ENCODE results near the gene MEP1A.

MEP1A gene

DNA sequence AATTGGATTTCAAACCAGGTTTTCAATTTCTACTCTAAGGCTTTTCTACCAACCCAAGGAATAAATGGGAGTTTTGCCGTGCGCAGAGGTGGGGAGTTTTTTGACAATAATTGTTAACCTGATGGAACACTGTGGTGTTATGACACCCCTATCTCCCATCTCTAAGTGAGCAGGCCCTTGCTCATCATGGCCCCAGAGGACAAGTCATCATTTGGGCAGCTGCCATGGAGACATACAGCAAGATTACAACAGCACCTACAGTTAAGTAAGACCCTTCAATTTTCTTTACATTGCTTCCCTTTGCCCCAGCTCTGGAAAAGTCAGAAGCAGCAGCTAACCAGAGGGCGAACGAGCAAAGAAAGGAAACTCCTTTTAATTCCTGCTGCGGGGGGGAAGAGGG, 74.2 kb downstream of the MEP1A start:
- H3K27me3 ChIP-seq (ENCODE audit: control insufficient read depth, insufficient read depth, low read length) = no peaks in the 10 kb centered on the region
- no peaks in the 10 kb centered on the region for H3K4me1 ChIP-seq (ENCODE audit: control insufficient read depth, insufficient read depth, low read length)
- no peak overlapping the region for H3K9ac ChIP-seq (ENCODE audit: low read length)
- H3K9me3 ChIP-seq (ENCODE audit: control insufficient read depth, insufficient read depth, low read depth, low read length) = no peaks in the 10 kb centered on the region
- H3K4me3 ChIP-seq (ENCODE audit: low read depth, low read length) = no peak overlapping the region
- no peaks in the 10 kb centered on the region for H3K36me3 ChIP-seq (ENCODE audit: control insufficient read depth, insufficient read depth, low read length)
- H3K27ac ChIP-seq (ENCODE audit: low read depth, low read length) = no peak overlapping the region

DNA sequence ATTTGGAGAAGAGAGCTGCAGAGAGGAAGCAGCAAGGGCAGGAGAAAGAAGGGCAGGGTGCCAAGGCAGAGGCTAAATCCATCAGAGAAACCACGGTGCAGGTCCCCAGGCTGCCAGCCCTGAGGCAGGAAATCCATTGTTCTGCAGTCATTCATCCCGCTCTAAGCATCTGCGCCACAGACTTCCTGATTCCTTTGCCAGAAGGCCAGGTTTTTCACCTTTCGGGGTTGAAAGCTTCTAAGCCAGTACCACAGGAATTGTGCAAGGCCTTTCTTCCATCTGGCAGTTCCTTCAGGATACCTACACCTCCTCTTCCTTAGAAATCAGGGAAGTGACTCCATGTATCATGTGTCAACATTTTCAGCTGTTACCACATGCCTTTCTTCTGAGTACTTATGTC, 82.9 kb downstream of the MEP1A start:
- Histone ChIP-seq H3K36me3 (ENCODE audit: control insufficient read depth, insufficient read depth, low read length) (no peaks in the 10 kb centered on the region), H3K27ac (ENCODE audit: low read depth, low read length) (no peak overlapping the region), H3K9ac (ENCODE audit: low read length) (no peak overlapping the region), H3K9me3 (ENCODE audit: control insufficient read depth, insufficient read depth, low read depth, low read length) (no peaks in the 10 kb centered on the region), H3K4me3 (ENCODE audit: low read depth, low read length) (no peak overlapping the region), H3K4me1 (ENCODE audit: control insufficient read depth, insufficient read depth, low read length) (peaks cover 8% of the 10 kb centered on the region; the same call in 1 of the 2 replicates), H3K27me3 (ENCODE audit: control insufficient read depth, insufficient read depth, low read length) (no peaks in the 10 kb centered on the region; the same call in 1 of the 2 replicates)

DNA sequence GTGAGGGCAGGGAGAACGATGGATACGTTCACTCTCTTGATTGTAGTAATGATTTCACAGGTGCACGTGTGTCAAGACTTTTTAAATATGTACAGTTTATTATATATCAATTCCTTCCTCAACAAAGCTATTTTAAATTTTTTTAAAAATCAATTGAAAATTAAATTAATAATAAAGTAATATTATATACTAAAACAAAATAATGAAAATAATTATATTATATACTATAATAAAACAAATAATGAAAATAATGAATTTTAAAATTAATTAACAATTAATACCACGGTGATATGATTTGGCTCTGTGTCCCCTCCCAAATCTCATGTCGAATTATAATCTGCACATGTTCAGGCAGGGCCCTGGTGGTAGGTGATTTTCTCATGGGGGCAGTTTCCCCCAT, 85.8 kb downstream of the MEP1A start:
- Histone ChIP-seq H3K9ac (ENCODE audit: low read length) (no peak overlapping the region), H3K4me1 (ENCODE audit: control insufficient read depth, insufficient read depth, low read length) (peaks cover 8% of the 10 kb centered on the region; the same call in 1 of the 2 replicates), H3K27me3 (ENCODE audit: control insufficient read depth, insufficient read depth, low read length) (no peaks in the 10 kb centered on the region), H3K36me3 (ENCODE audit: control insufficient read depth, insufficient read depth, low read length) (no peaks in the 10 kb centered on the region), H3K4me3 (ENCODE audit: low read depth, low read length) (no peak overlapping the region), H3K27ac (ENCODE audit: low read depth, low read length) (no peak overlapping the region), H3K9me3 (ENCODE audit: control insufficient read depth, insufficient read depth, low read depth, low read length) (no peaks in the 10 kb centered on the region)

DNA sequence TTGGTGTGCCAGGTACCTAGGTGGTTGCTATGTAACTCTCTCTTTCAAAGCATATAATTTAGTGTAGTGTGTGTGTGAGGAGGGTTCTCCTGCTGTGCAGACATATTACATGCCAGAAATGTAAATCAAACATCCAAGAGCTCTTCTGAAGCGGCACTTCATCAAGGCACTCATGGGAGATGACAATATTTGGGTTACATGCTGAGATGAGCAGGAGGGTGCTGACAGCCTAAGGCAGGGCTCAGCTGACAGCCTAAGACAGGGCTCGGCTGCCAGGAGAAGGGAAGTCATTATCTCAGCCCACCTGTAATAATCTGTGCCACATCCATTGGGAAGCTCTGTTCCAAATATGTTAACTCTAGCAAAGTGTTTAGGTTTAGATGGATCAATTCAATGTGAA, 89.5 kb downstream of the MEP1A start:
- Histone ChIP-seq H3K27ac (ENCODE audit: low read depth, low read length) (no peak overlapping the region), H3K36me3 (ENCODE audit: control insufficient read depth, insufficient read depth, low read length) (no peaks in the 10 kb centered on the region), H3K4me1 (ENCODE audit: control insufficient read depth, insufficient read depth, low read length) (no peaks in the 10 kb centered on the region), H3K4me3 (ENCODE audit: low read depth, low read length) (no peak overlapping the region), H3K27me3 (ENCODE audit: control insufficient read depth, insufficient read depth, low read length) (no peaks in the 10 kb centered on the region), H3K9ac (ENCODE audit: low read length) (no peak overlapping the region), H3K9me3 (ENCODE audit: control insufficient read depth, insufficient read depth, low read depth, low read length) (no peaks in the 10 kb centered on the region)

DNA sequence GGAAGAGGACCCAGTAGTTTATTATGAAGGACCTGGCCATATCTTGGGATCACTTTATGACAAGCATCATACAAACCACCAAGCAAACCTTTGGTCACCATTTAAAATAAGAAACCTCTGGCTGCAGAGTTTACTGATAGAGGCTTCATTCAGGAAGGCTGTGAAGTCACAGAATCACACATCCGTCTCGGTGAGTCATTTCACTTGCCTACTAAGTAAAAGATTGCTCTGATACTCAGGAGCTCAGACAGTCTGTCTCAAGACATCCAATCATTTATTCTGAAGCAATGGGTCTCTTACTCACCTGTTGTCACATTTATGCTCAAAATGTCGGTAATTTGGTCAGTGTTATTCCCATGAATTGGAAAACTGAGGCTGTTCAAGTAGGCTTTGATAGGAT, 94.8 kb downstream of the MEP1A start:
- Histone ChIP-seq H3K9ac (ENCODE audit: low read length) (no peak overlapping the region), H3K4me3 (ENCODE audit: low read depth, low read length) (no peak overlapping the region), H3K36me3 (ENCODE audit: control insufficient read depth, insufficient read depth, low read length) (no peaks in the 10 kb centered on the region), H3K27me3 (ENCODE audit: control insufficient read depth, insufficient read depth, low read length) (no peaks in the 10 kb centered on the region), H3K4me1 (ENCODE audit: control insufficient read depth, insufficient read depth, low read length) (no peaks in the 10 kb centered on the region), H3K27ac (ENCODE audit: low read depth, low read length) (no peak overlapping the region), H3K9me3 (ENCODE audit: control insufficient read depth, insufficient read depth, low read depth, low read length) (no peaks in the 10 kb centered on the region)

DNA sequence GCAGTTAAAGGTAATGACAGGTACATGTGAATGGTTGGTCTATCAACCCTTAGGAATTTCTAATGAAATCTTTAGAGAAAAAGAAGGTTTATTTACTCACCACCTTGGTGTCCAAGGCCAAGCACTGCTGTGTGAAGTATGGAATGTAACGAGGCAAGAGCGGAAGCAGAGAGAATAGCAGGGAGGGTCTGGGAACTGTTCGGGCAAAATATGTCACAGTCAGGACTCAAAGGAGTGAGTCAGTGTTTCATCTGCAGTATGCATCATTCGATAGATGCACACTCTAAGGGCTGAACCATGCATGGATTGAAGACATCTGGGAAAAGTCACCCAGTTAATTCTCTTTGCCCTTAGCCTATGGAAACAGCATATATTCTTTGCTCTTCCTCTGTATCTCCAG, 95.4 kb downstream of the MEP1A start:
- Histone ChIP-seq H3K9ac (ENCODE audit: low read length) (no peak overlapping the region), H3K4me3 (ENCODE audit: low read depth, low read length) (no peak overlapping the region), H3K27ac (ENCODE audit: low read depth, low read length) (no peak overlapping the region), H3K27me3 (ENCODE audit: control insufficient read depth, insufficient read depth, low read length) (no peaks in the 10 kb centered on the region), H3K4me1 (ENCODE audit: control insufficient read depth, insufficient read depth, low read length) (no peaks in the 10 kb centered on the region), H3K9me3 (ENCODE audit: control insufficient read depth, insufficient read depth, low read depth, low read length) (no peaks in the 10 kb centered on the region), H3K36me3 (ENCODE audit: control insufficient read depth, insufficient read depth, low read length) (no peaks in the 10 kb centered on the region)

All from HUES6 (cell line).